ENCODE measurements around the gene MTOR.

The MTOR gene

DNA sequence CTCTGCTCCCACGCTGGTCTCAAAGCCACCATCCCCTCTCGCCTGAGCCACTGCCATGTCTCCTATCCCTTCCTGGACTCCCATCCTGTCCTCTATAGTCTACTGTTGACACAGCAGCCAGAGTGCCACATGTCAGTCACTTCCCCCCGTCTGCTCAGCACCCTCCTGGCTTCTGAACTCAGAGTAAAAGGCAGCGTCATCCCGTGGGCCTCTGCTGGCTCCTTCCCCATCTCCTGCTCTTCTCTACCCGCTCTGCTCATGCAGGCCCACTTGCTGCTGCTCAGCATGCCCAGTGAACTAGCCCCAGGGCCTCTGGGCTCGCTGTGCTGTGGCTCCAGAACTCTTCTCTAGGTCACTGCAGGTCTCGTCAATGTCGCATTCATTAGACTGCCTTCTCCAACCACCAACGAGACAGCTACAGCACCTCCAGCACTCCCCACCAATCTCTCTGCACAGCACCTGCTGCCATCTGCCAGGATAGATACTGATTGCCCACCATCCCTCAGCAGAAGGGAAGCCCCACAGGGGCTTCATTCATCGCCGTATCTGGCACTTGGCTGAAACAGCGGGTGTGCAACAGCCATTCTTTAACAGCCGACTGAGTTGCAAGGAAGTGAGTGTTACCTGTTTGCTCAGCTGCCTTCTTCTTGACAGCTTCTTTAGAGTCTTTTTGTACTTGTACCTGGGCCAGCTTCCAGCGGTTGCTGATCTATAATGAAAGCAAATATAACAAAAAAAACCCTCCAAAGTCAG is 190.7 kb downstream of the MTOR start:
- Histone ChIP-seq H3K4me2 (ENCODE audit: low read depth, low read length, poor library complexity, severe bottlenecking) (no peak overlapping the region), H3K4me1 (ENCODE audit: insufficient read depth, low read length, poor library complexity, severe bottlenecking) (peaks cover 20% of the 10 kb centered on the region), H3K36me3 (ENCODE audit: insufficient read depth, low read length) (peaks cover 78% of the 10 kb centered on the region; the same call in 1 of the 2 replicates), H3K79me2 (ENCODE audit: insufficient read depth, low read length) (no peaks in the 10 kb centered on the region), H2AFZ (ENCODE audit: low read length) (no peak overlapping the region), H3K9ac (ENCODE audit: low read depth, low read length, poor library complexity, severe bottlenecking) (no peak overlapping the region), H3K9me2 (replicated peaks; ENCODE audit: low read depth, low read length) (no peaks in the 10 kb centered on the region), H3K9me3 (ENCODE audit: insufficient read depth, low read depth, low read length) (no peaks in the 10 kb centered on the region), H3K27me3 (ENCODE audit: insufficient read depth, low read length, poor library complexity, severe bottlenecking) (no peaks in the 10 kb centered on the region), H3F3A (ENCODE audit: low read depth) (0 out of 2 replicates have a peak, but pooled peaks cover 2% of the 10 kb centered on the region), H4K20me1 (ENCODE audit: insufficient read depth, low read length, poor library complexity, severe bottlenecking) (no peaks in the 10 kb centered on the region), H3K4me3 (ENCODE audit: low read length, poor library complexity, severe bottlenecking) (no peak overlapping the region)
- no peak for TF ChIP-seq EZH2phosphoT487 (IDR thresholded peaks at IDR 0.05; ENCODE audit: borderline replicate concordance)
- TF ChIP-seq, protein P1, sequence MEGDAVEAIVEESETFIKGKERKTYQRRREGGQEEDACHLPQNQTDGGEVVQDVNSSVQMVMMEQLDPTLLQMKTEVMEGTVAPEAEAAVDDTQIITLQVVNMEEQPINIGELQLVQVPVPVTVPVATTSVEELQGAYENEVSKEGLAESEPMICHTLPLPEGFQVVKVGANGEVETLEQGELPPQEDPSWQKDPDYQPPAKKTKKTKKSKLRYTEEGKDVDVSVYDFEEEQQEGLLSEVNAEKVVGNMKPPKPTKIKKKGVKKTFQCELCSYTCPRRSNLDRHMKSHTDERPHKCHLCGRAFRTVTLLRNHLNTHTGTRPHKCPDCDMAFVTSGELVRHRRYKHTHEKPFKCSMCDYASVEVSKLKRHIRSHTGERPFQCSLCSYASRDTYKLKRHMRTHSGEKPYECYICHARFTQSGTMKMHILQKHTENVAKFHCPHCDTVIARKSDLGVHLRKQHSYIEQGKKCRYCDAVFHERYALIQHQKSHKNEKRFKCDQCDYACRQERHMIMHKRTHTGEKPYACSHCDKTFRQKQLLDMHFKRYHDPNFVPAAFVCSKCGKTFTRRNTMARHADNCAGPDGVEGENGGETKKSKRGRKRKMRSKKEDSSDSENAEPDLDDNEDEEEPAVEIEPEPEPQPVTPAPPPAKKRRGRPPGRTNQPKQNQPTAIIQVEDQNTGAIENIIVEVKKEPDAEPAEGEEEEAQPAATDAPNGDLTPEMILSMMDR (conservative IDR thresholded peaks at IDR 0.05; ENCODE audit: low read length), result no peak

DNA sequence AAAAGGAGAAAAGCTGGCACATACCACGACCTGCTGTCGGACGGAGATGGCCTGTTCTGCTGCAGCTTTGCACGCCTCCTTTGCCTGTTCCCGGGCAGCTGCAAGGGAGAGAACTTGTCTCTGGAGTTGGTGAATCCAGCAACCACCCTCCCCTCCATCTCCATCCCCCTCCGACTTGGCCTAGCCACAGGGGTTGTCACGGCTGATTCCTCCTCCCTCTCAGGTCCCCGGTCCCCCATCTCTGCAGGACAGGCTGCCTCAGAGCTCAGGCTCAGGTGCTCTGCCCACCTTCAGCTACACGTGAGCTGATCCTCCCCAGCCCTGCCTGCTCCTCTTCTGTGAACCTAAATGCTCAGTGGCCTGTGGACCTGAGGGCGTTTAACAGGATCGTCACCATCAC is 191.5 kb downstream of the MTOR start:
- Histone ChIP-seq H3K9me2 (replicated peaks; ENCODE audit: low read depth, low read length) (no peaks in the 10 kb centered on the region), H3K27me3 (ENCODE audit: insufficient read depth, low read length, poor library complexity, severe bottlenecking) (no peaks in the 10 kb centered on the region), H3F3A (ENCODE audit: low read depth) (0 out of 2 replicates have a peak, but pooled peaks cover 2% of the 10 kb centered on the region), H3K4me1 (ENCODE audit: insufficient read depth, low read length, poor library complexity, severe bottlenecking) (peaks cover 20% of the 10 kb centered on the region), H3K9me3 (ENCODE audit: insufficient read depth, low read depth, low read length) (no peaks in the 10 kb centered on the region), H3K79me2 (ENCODE audit: insufficient read depth, low read length) (no peaks in the 10 kb centered on the region), H3K9ac (ENCODE audit: low read depth, low read length, poor library complexity, severe bottlenecking) (no peak overlapping the region), H4K20me1 (ENCODE audit: insufficient read depth, low read length, poor library complexity, severe bottlenecking) (no peaks in the 10 kb centered on the region), H2AFZ (ENCODE audit: low read length) (no peak overlapping the region), H3K36me3 (ENCODE audit: insufficient read depth, low read length) (peaks cover 76% of the 10 kb centered on the region; the same call in 1 of the 2 replicates), H3K4me2 (ENCODE audit: low read depth, low read length, poor library complexity, severe bottlenecking) (no peak overlapping the region), H3K4me3 (ENCODE audit: low read length, poor library complexity, severe bottlenecking) (no peak overlapping the region)
- TF ChIP-seq, protein P1 (conservative IDR thresholded peaks at IDR 0.05; ENCODE audit: low read length), result no peak
- no peak for TF ChIP-seq EZH2phosphoT487 (IDR thresholded peaks at IDR 0.05; ENCODE audit: borderline replicate concordance)

DNA sequence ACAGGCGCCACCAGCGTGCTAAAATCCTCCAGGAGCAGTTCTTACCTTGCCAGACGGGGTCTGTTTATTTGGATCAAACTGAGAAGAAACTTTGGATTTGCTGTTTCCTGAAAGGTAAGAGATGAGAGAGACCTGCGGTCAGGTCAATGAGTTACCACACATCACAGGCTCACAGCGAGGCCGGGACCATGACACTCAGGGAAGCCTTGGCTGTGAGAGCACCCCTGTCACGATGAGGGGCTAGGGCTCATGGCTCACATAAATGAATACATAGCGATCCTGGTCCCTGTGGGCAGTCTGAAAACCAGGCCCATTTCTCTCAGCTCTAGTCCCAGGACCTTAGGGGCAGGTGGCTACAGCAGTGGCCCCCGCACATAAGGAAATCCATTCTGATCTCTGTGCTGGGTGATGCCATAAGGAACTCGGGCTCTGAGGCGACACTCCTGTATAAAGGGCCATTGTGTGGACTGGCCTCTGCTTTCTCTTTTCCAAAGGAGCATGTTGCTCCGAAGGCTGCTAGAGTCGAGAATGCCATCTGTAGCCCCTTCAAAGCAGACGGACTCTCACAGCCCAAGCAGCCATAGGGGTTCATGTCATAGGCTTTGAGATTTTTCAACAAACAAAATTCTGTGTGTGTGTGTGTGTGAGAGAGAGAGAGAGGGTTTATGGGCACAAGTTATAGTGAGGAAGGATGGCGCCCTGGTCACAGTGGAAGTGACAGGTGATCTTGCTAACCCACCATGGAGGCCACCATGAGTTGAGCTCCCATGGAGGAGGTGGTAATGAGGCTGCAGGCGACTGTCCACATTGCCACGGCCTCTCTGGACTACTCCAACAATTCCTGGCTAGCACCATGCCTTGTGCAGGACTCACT is 193.5 kb downstream of the MTOR start:
- H3F3A ChIP-seq (ENCODE audit: low read depth), result 0 out of 2 replicates have a peak, but pooled peaks cover 2% of the 10 kb centered on the region
- H3K27me3 ChIP-seq (ENCODE audit: insufficient read depth, low read length, poor library complexity, severe bottlenecking), result no peaks in the 10 kb centered on the region
- H3K9me3 ChIP-seq (ENCODE audit: insufficient read depth, low read depth, low read length), result no peaks in the 10 kb centered on the region
- no peaks in the 10 kb centered on the region for H4K20me1 ChIP-seq (ENCODE audit: insufficient read depth, low read length, poor library complexity, severe bottlenecking)
- H3K4me1 ChIP-seq (ENCODE audit: insufficient read depth, low read length, poor library complexity, severe bottlenecking), result peaks cover 20% of the 10 kb centered on the region
- H3K9me2 ChIP-seq (replicated peaks; ENCODE audit: low read depth, low read length), result no peaks in the 10 kb centered on the region
- H3K36me3 ChIP-seq (ENCODE audit: insufficient read depth, low read length), result peaks cover 73% of the 10 kb centered on the region; the same call in 1 of the 2 replicates
- peak overlapping the region; percentile 65 for H3K9ac ChIP-seq (ENCODE audit: low read depth, low read length, poor library complexity, severe bottlenecking)
- TF ChIP-seq, protein P1 (conservative IDR thresholded peaks at IDR 0.05; ENCODE audit: low read length), result no peak
- H3K4me2 ChIP-seq (ENCODE audit: low read depth, low read length, poor library complexity, severe bottlenecking), result peak overlapping the region; percentile 88
- H3K79me2 ChIP-seq (ENCODE audit: insufficient read depth, low read length), result no peaks in the 10 kb centered on the region
- H2AFZ ChIP-seq (ENCODE audit: low read length), result no peak overlapping the region
- peak overlapping the region; percentile 60 for H3K4me3 ChIP-seq (ENCODE audit: low read length, poor library complexity, severe bottlenecking)
